ENCODE data around the gene DESI1.
"Not testable (repeated sequence)": the region's sequence is repeated elsewhere in the genome, so short reads cannot be mapped to it uniquely, and the experiment has no call there.

GRCh38 chr22:41637623-41638022 is 16.8 kb upstream of the DESI1 start:
- TF ChIP-seq CTCF, EZH2phosphoT487, EZH2 (IDR thresholded peaks at IDR 0.05): not testable (repeated sequence)
